CD4-positive, alpha-beta T cell treated with Interleukin-12 subunit alpha and Interleukin-12 subunit beta, for 1 hour (primary cell): ENCODE data around the gene KCTD13.
"Not testable (repeated sequence)": the region's sequence is repeated elsewhere in the genome, so short reads cannot be mapped to it uniquely, and the experiment has no call there.

ENCODE experiments used
- DNase-seq: peaks from one replicate; pipeline ENCODE4 v3.0.0-alpha.2; 2020

The KCTD13 gene

DNA sequence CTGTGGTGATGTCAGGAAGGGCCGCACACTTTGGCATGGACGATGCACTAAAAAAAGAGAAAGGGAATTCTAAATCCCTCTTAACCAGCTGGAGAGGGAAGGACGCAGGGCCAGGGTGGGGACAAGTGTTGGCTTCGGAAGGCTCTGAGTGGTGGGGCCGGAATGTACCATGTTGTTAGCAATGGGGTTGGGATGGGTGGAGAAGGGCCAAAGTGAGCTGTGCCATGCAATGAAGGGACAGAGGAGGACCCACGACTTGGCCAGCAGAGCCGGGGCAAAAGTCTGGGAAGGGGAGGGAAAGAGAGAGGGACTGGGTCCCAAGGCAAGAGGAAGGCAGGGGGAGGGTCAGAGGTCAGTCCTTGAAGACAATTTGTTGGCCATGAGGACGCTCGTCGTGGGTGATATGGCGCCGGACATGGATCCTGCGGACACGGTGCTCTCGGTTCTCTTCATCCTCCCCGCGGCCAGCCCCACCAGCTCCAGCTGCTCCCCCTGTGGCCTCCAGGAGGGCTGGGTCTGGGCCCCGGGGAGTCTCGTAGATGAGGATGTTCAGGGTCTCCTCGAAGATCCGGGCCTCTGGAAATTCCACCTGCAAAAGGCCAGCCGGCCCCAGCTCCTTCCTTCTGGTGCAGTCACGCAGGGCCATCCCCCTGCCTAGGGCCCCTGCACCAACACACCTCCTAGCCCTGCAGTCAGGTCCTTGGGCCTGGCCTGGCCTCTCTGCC is 19.3 kb downstream of the KCTD13 start:
- no peak for DNase-seq

- no peak for DNase-seq
These were observed 20.4 kb downstream of the KCTD13 start for GRCh38 chr16:29905668-29906067.

DNA sequence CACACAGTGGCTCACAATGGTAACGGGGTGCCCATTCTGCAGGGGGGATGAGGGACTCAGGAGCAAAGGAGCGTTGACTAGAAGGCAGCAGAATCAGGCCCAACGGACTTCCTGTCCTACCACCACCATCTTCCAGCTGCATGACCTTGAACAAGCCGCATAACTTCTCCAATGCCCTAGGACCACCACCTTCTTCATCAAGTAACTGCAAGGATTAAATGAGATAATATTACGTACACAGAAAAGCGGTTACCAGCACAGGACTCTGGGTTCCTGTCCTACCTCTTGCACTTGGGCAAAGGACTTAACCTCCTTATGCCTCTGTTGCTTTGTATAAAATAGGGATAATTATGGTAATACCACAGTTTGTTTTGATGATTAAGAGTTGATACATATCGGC is 21.1 kb downstream of the KCTD13 start:
- DNase-seq: no peak

DNA sequence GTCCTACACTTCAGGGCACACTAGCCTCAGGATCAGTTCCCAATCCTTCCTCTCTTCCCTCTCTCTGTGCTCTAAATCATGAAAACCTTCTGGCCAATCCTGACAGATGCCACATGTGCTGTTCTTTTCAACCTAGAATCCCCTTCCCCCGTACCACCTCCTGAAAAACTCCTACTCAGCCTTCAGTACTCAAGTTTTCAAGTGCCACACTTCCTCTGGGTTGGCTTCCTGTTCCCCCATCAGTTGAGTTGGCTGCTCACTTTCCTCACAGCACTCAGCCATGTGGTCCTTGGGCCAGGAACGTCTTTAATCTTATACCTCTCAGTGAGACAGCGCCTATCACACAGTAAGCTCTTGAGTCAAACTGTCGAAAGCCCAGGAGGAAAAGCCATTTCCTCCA is 22.4 kb downstream of the KCTD13 start:
- no peak for DNase-seq

- no peak for DNase-seq
These were observed 24.4 kb downstream of the KCTD13 start for GRCh38 chr16:29901607-29901945.

- DNase-seq: no peak
These were observed 25.0 kb downstream of the KCTD13 start for GRCh38 chr16:29900888-29901606.

DNA sequence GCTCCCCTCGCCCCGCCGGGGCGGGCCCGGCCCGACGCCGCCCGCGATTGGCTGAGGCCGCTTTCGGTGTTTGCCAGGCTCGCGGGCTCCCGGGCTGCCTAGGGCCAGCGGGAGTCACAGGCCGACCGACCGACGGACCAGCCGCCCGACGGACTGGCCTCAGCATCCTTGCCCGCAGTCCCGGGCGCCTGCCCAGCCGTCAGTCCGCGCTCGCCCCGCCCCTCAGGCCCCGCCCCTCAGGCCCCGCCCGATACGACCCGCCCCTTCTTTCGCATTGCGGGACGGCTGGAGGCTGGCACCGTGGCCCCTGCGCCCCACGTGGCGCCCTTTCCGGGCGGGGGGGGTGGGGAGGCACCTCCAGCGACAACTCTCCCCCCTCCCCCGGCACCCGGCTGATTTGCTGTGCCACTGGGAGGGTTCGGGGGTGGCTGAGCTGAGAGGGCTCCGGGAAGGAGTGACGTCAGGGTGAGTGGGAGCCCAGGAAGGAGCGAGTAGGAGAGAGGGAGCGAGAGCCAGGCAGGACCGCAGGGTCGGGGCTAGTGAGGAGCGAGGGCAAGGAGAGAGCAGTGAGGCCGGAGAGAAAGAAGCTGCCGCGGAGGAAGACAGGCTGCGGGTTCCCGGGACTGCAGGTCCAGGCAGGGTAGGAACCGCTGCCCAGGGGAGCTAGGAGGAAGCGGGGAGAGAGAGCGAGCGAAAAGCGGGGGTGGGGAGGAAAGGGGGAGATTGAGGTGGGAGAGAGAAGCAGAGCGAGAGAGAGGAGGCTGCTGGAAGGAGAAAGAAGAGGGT is 25.7 kb downstream of the KCTD13 start, which contains the start of gene ASPHD1:
ASPHD1 (plus strand) TSS at position 387 of the 786 bp plus-strand sequence. CDS start 484 bp downstream, outside the sequence.
- DNase-seq: peak; percentile 80

GRCh38 chr16:29899516-29900101 is 26.4 kb downstream of the KCTD13 start, which contains the start of gene SEZ6L2:
Gene SEZ6L2 (minus strand): TSS chr16:29899550. CDS start chr16:29899019, 531 bp downstream.
- no peak for DNase-seq

GRCh38 chr16:29898804-29899515 is 27.1 kb downstream of the KCTD13 start:
- no peak for DNase-seq

- DNase-seq: no peak
These were observed 27.8 kb downstream of the KCTD13 start for GRCh38 chr16:29898135-29898803.

GRCh38 chr16:29897333-29897732 is 28.7 kb downstream of the KCTD13 start:
- DNase-seq: no peak

GRCh38 chr16:29896841-29897240 is 29.2 kb downstream of the KCTD13 start:
- DNase-seq: no peak

DNA sequence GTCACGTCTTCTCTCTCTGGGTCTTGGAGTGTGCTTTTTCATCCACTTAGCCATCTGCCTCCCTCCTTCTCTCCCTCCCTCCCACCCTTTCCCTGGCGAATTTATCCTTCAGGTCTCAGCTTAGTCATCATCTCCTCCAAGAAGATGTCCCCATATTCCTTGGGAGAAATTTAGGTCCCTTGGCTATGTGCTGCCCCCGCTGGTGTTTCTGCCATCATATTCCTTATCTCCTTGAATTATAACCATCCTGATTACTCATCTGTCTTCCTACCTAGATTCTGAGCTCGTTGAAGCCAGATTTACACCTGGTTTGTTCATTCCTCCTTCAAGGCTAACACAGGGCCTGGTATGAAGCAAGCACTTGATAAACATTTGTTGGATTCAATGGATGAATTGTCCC is 31.7 kb downstream of the KCTD13 start:
- DNase-seq: no peak

- DNase-seq: no peak
These were observed 32.5 kb downstream of the KCTD13 start for GRCh38 chr16:29893553-29893952.

DNA sequence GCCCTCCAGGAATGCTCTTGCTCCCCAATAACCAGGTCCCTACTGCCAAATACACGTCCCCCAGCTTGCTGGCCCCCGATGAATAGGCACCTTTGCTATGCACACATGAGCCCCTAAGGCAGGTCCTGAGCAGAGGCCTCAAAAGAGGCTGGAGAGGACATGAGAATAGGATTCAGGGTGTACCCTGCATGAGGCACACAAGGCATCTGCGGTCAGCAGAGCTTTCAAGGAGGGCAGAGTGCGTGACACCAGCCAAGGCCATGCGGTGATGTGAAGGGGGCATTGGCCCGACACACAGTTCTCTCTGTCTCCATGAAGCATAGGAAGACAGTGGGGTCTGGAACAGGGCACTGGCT is 33.6 kb downstream of the KCTD13 start:
- no peak for DNase-seq

DNA sequence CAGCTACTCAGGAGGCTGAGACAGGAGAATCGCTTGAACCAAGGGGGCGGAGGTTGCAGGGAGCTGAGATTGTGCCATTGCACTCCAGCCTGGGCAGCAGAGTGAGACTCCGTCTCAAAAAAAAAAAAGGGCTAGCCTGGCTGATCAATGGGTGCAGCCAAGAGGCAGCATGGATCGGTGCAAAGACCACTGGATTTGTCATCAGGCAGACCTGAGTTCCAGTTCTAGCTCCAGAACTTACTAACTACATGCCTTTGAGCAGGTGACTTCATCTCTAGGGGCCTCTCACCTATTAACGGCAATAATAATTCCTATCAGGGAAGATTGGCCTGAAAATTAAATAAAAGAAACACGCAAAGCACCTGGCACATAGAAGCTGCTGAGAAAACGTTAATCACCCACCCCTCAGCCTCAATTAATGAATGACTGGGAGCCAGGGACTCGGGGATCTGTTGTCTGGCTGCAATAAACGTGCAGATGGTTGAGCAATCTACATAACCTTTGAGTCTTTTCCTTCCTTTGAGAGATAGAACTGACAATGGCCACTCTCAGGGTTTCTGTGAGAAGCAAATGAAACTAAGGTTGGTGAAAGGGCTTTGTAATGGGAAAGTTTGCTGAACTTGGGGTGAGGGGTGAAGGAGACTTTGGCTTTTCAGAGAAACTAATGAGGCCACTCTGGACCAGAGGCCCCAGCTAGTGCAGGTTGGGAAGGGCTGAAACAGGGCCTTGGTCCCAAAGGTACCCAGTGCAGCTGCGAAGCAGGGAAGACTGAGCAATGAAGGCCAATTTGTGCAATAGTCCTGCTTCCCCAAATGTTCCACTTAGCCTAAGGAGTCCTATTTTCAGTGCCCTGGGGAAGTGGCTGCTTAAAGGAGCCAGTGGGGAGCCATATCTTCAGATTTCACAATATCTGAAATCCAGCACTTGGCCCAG is 34.2 kb downstream of the KCTD13 start:
- DNase-seq: no peak

- not testable (repeated sequence) for DNase-seq
These were observed 36.7 kb downstream of the KCTD13 start for GRCh38 chr16:29889372-29889771.

- no peak for DNase-seq
These were observed 42.0 kb downstream of the KCTD13 start for GRCh38 chr16:29883987-29884386.

GRCh38 chr16:29881050-29881449 is 45.0 kb downstream of the KCTD13 start:
- no peak for DNase-seq

DNA sequence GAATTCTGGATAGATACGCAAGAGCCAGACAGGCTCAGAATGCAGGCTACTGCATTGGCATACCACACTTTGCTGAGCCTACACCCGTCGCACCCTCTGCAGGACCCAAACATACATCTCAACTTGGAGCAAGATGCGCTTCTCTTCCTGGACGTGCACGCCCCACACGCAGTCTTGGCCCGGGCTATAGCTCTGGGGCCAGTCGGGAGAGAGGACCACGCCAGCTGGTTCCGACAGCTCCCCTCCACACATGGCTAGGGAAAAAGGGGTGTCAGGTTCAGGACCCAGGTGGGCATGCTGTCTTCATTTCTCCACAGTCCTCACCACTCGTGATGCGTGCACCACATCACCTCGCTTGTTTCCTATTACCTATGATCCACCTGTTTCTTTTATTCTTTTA is 47.9 kb downstream of the KCTD13 start:
- no peak for DNase-seq
